Endothelial cell of umbilical vein (primary cell): ENCODE data around the gene VCP.

Experiments
- CTCF ChIP-seq, 2 donors: IDR thresholded peaks; 1 replicate in 1 of 2; 2 replicates in 1 of 2; pipeline ENCODE4 v1.5.1; 2011; ENCODE audit warnings: low read length in 2 of 2, mild to moderate bottlenecking in 2 of 2, moderate library complexity in 2 of 2, control low read depth in 1 of 2, inconsistent platforms in 1 of 2, low read depth in 1 of 2; ENCODE audit not compliant: insufficient read depth in 1 of 2; ENCODE audit errors: extremely low read depth in 1 of 2
- EZH2 ChIP-seq: IDR thresholded peaks from 2 replicates; pipeline ENCODE4 v1.6.1; 2012; ENCODE audit warnings: borderline replicate concordance, low read depth, mild to moderate bottlenecking, moderate library complexity, low read length, inconsistent platforms; ENCODE audit not compliant: severe bottlenecking
- MAX ChIP-seq: IDR thresholded peaks from 2 replicates; pipeline ENCODE4 v1.6.1; 2011; ENCODE audit not compliant: insufficient read depth, insufficient read length
- POLR2AphosphoS5 ChIP-seq: IDR thresholded peaks from 2 replicates; pipeline ENCODE4 v1.6.1; 2012; ENCODE audit warnings: low read depth, mild to moderate bottlenecking, control low read depth, low read length, moderate library complexity; ENCODE audit not compliant: insufficient read depth

GRCh38 chr9:35103660-35104191 is 31.3 kb upstream of the VCP start:
- TF ChIP-seq CTCF (IDR thresholded peaks at IDR 0.05; ENCODE audit: extremely low read depth in 1 of 2, insufficient read depth in 1 of 2, low read depth in 1 of 2, low read length in 2 of 2), result no peak
- no peak for TF ChIP-seq EZH2
- no peak for TF ChIP-seq MAX
- TF ChIP-seq POLR2AphosphoS5, result no peak
